ENCODE data around the gene OGDH.

Gene OGDH

GRCh38 chr7:44754802-44755697, 148.6 kb downstream of the OGDH start:
- TF ChIP-seq MYC (IDR thresholded peaks at IDR 0.05; ENCODE audit: low read depth, low read length): no peak
- TF ChIP-seq POLR2A (IDR thresholded peaks at IDR 0.05; ENCODE audit: extremely low read depth, insufficient read length): no peak
- TF ChIP-seq MAX (IDR thresholded peaks at IDR 0.05; ENCODE audit: low read depth, low read length): no peak
- no peak for TF ChIP-seq CTCF (IDR thresholded peaks at IDR 0.05; ENCODE audit: low read depth, low read length)

GRCh38 chr7:44755698-44756627, 149.5 kb downstream of the OGDH start:
- DNase-seq (ENCODE audit: low read depth): no peak
- no peak for TF ChIP-seq MAX (IDR thresholded peaks at IDR 0.05; ENCODE audit: low read depth, low read length)
- TF ChIP-seq POLR2A (IDR thresholded peaks at IDR 0.05; ENCODE audit: extremely low read depth, insufficient read length): no peak
- TF ChIP-seq MYC (IDR thresholded peaks at IDR 0.05; ENCODE audit: low read depth, low read length): no peak
- TF ChIP-seq CTCF (IDR thresholded peaks at IDR 0.05; ENCODE audit: low read depth, low read length): no peak
- H3K4me3 ChIP-seq (ENCODE audit: low read depth, low read length): no peak overlapping the region

More at GRCh38 chr7:44754802-44755697, 148.6 kb downstream of the OGDH start:
- DNase-seq (ENCODE audit: low read depth): no peak
- no peak overlapping the region for H3K4me3 ChIP-seq (ENCODE audit: low read depth, low read length)

- TF ChIP-seq MYC (IDR thresholded peaks at IDR 0.05; ENCODE audit: low read depth, low read length): no peak
- TF ChIP-seq MAX (IDR thresholded peaks at IDR 0.05; ENCODE audit: low read depth, low read length): no peak
- TF ChIP-seq CTCF (IDR thresholded peaks at IDR 0.05; ENCODE audit: low read depth, low read length): no peak
- no peak for TF ChIP-seq POLR2A (IDR thresholded peaks at IDR 0.05; ENCODE audit: extremely low read depth, insufficient read length)
- no peak overlapping the region for H3K4me3 ChIP-seq (ENCODE audit: low read depth, low read length)
- no peak for DNase-seq (ENCODE audit: low read depth)
Observed at GRCh38 chr7:44756904-44757303, 150.5 kb downstream of the OGDH start.

GRCh38 chr7:44757311-44757710, 150.9 kb downstream of the OGDH start:
- no peak overlapping the region for H3K4me3 ChIP-seq (ENCODE audit: low read depth, low read length)
- no peak for DNase-seq (ENCODE audit: low read depth)
- TF ChIP-seq CTCF (IDR thresholded peaks at IDR 0.05; ENCODE audit: low read depth, low read length): no peak
- no peak for TF ChIP-seq MYC (IDR thresholded peaks at IDR 0.05; ENCODE audit: low read depth, low read length)

GRCh38 chr7:44757739-44758138, 151.3 kb downstream of the OGDH start:
- TF ChIP-seq MAX (IDR thresholded peaks at IDR 0.05; ENCODE audit: low read depth, low read length) (no peak), CTCF (IDR thresholded peaks at IDR 0.05; ENCODE audit: low read depth, low read length) (no peak), MYC (IDR thresholded peaks at IDR 0.05; ENCODE audit: low read depth, low read length) (no peak), POLR2A (IDR thresholded peaks at IDR 0.05; ENCODE audit: extremely low read depth, insufficient read length) (no peak)
- DNase-seq (ENCODE audit: low read depth): no peak
- no peak overlapping the region for H3K4me3 ChIP-seq (ENCODE audit: low read depth, low read length)
